IMR-90 (cell line): ENCODE results near the gene ME3. TPM values are rescaled to one million over a fixed set of nuclear protein-coding genes. Genes with fewer than 3 reads are reported as not detected.

Experiments
- ATAC-seq: fragments of 200-7000 bp; cut with Tn5 transposase; 2 replicates; pipeline ENCODE4 v1.9.1; 2020; ENCODE audit warnings: low read depth, mild to moderate bottlenecking, moderate library complexity
- BruUV-seq: library from RNA; stranded (reverse); fragments of 400-500 nt; replicated peaks from 2 replicates; lab custom pipeline; 2021; lab: Mats Ljungman, UMichigan
- CTCF ChIA-PET: fragments of 300-600 bp; formaldehyde crosslinking; extraction: SDS; loops from one replicate; lab custom pipeline; 2021; ENCODE audit warnings: antibody characterized with exemption; lab: Yijun Ruan, JAX
- POLR2A ChIA-PET: fragments of 300-600 bp; sonication (Branson Sonifier 250); formaldehyde crosslinking; loops from one replicate; lab custom pipeline; 2022; ENCODE audit warnings: antibody characterized with exemption; ENCODE audit not compliant: unreplicated experiment; lab: Charles Lee
- DNase-seq: peaks from one replicate; pipeline ENCODE4 v3.0.0; 2013
- H2AFZ ChIP-seq: replicated peaks from 2 replicates; pipeline ENCODE3; 2013; ENCODE audit warnings: low read length, mild to moderate bottlenecking; ENCODE audit not compliant: poor library complexity
- H2AK5ac ChIP-seq: 2 replicates; pipeline ENCODE4 v1.6.1; 2013; ENCODE audit warnings: low read depth, low read length, inconsistent platforms
- H2AK9ac ChIP-seq: replicated peaks from 2 replicates; pipeline ENCODE3; 2013; ENCODE audit warnings: mild to moderate bottlenecking, low read depth, low read length, moderate library complexity; ENCODE audit not compliant: poor library complexity
- H2BK120ac ChIP-seq: 2 replicates; pipeline ENCODE4 v1.6.1; 2013; ENCODE audit warnings: low read depth, low read length, inconsistent platforms
- H2BK15ac ChIP-seq: 3 replicates; pipeline ENCODE4 v1.6.1; 2013; ENCODE audit warnings: low read depth, low read length, inconsistent platforms
- H2BK20ac ChIP-seq: 2 replicates; pipeline ENCODE4 v1.6.1; 2013; ENCODE audit warnings: low read depth, mild to moderate bottlenecking, inconsistent platforms, low read length, moderate library complexity
- H2BK5ac ChIP-seq: 2 replicates; pipeline ENCODE4 v1.6.1; 2013; ENCODE audit warnings: mild to moderate bottlenecking, low read depth, low read length, inconsistent platforms; ENCODE audit not compliant: poor library complexity, severe bottlenecking
- H3K14ac ChIP-seq: replicated peaks from 2 replicates; pipeline ENCODE4 v1.6.1; 2013; ENCODE audit warnings: low read depth, low read length, inconsistent platforms
- H3K18ac ChIP-seq: 2 replicates; pipeline ENCODE4 v1.6.1; 2013; ENCODE audit warnings: low read depth, low read length, control low read depth
- H3K23ac ChIP-seq: 2 replicates; pipeline ENCODE4 v1.6.1; 2013; ENCODE audit warnings: low read depth, low read length, inconsistent platforms
- H3K27ac ChIP-seq: 2 replicates; pipeline ENCODE4 v1.5.1; 2013; ENCODE audit warnings: mild to moderate bottlenecking, control low read depth, low read length; ENCODE audit not compliant: insufficient read depth
- H3K27me3 ChIP-seq: 2 replicates; pipeline ENCODE4 v1.6.1; 2013; ENCODE audit warnings: low read length; ENCODE audit not compliant: control insufficient read depth, insufficient read depth
- H3K36me3 ChIP-seq: 2 replicates; pipeline ENCODE4 v1.6.1; 2013; ENCODE audit warnings: low read length, mixed read lengths; ENCODE audit not compliant: control insufficient read depth, insufficient read depth
- H3K4ac ChIP-seq: 2 replicates; pipeline ENCODE4 v1.6.1; 2013; ENCODE audit warnings: low read depth, low read length, inconsistent platforms
- H3K4me1 ChIP-seq: 2 replicates; pipeline ENCODE4 v1.6.1; 2013; ENCODE audit warnings: low read length, mixed read lengths; ENCODE audit not compliant: control insufficient read depth, insufficient read depth
- H3K4me2 ChIP-seq: 2 replicates; pipeline ENCODE4 v1.6.1; 2013; ENCODE audit warnings: low read depth, mild to moderate bottlenecking, control low read depth, low read length, moderate library complexity
- H3K4me3 ChIP-seq: 2 replicates; pipeline ENCODE4 v1.5.1; 2013; ENCODE audit warnings: low read depth, mild to moderate bottlenecking, control low read depth, low read length, moderate library complexity; ENCODE audit not compliant: insufficient read depth
- H3K56ac ChIP-seq: 2 replicates; pipeline ENCODE4 v1.6.1; 2013; ENCODE audit warnings: low read length, inconsistent platforms; ENCODE audit not compliant: insufficient read depth; ENCODE audit errors: extremely low read depth
- H3K79me1 ChIP-seq, 2 experiments: 2 replicates each; pipeline ENCODE4 v1.6.1; 2013; ENCODE audit warnings: low read length in 2 of 2, inconsistent platforms in 1 of 2, low read depth in 1 of 2
- H3K9ac ChIP-seq: 2 replicates; pipeline ENCODE4 v1.6.1; 2013; ENCODE audit warnings: low read depth, low read length, control low read depth
- H3K9me1 ChIP-seq: 2 replicates; pipeline ENCODE4 v1.6.1; 2013; ENCODE audit warnings: low read length, inconsistent platforms; ENCODE audit not compliant: insufficient read depth
- H3K9me3 ChIP-seq: 2 replicates; pipeline ENCODE4 v1.6.1; 2013; ENCODE audit warnings: low read length; ENCODE audit not compliant: control insufficient read depth, insufficient read depth
- H4K20me1 ChIP-seq: 2 replicates; pipeline ENCODE4 v1.6.1; 2013; ENCODE audit warnings: low read length, inconsistent platforms; ENCODE audit not compliant: insufficient read depth
- H4K5ac ChIP-seq: 2 replicates; pipeline ENCODE4 v1.6.1; 2013; ENCODE audit warnings: mild to moderate bottlenecking, low read depth, low read length, control low read depth
- H4K8ac ChIP-seq, 2 experiments: 2 replicates each; pipeline ENCODE4 v1.6.1; 2013; ENCODE audit warnings: low read depth in 2 of 2, low read length in 2 of 2, control low read depth in 1 of 2, inconsistent platforms in 1 of 2
- H4K91ac ChIP-seq: 2 replicates; pipeline ENCODE4 v1.6.1; 2013; ENCODE audit warnings: low read depth, low read length, inconsistent platforms; ENCODE audit not compliant: insufficient read depth
- BHLHE40 ChIP-seq: fragments of 150-350 bp; IDR thresholded peaks from 2 replicates; pipeline ENCODE4 v1.6.1; 2016; ENCODE audit warnings: mild to moderate bottlenecking, low read depth, low read length
- CEBPB ChIP-seq: IDR thresholded peaks from 2 replicates; pipeline ENCODE4 v1.6.1; 2012; ENCODE audit warnings: low read depth, low read length, improper control_type of control experiment
- CHD1 ChIP-seq: IDR thresholded peaks from 2 replicates; pipeline ENCODE4 v1.6.1; 2012; ENCODE audit warnings: low read depth, low read length, improper control_type of control experiment
- CTCF ChIP-seq: conservative IDR thresholded peaks from 2 replicates; pipeline ENCODE4 v1.5.1; 2012; ENCODE audit warnings: mild to moderate bottlenecking, low read depth, low read length, improper control_type of control experiment
- ELK1 ChIP-seq: fragments of 150-350 bp; IDR thresholded peaks from 2 replicates; pipeline ENCODE4 v1.6.1; 2016; ENCODE audit warnings: low read depth, mild to moderate bottlenecking, low read length, moderate library complexity, borderline replicate concordance
- FOS ChIP-seq: fragments of 150-350 bp; IDR thresholded peaks from 2 replicates; pipeline ENCODE4 v1.6.1; 2016; ENCODE audit warnings: low read depth, low read length
- MAFK ChIP-seq: IDR thresholded peaks from 2 replicates; pipeline ENCODE4 v1.6.1; 2012; ENCODE audit warnings: low read depth, low read length, improper control_type of control experiment
- MAZ ChIP-seq: IDR thresholded peaks from 2 replicates; pipeline ENCODE4 v1.6.1; 2012; ENCODE audit warnings: low read depth, mild to moderate bottlenecking, low read length, improper control_type of control experiment, moderate library complexity, borderline replicate concordance
- MXI1 ChIP-seq: IDR thresholded peaks from 2 replicates; pipeline ENCODE4 v1.6.1; 2012; ENCODE audit warnings: low read depth, mild to moderate bottlenecking, low read length, moderate library complexity, borderline replicate concordance
- NFE2L2 ChIP-seq: fragments of 150-350 bp; IDR thresholded peaks from 2 replicates; pipeline ENCODE4 v1.6.1; 2016; ENCODE audit warnings: low read depth, mild to moderate bottlenecking, low read length
- POLR2A ChIP-seq: IDR thresholded peaks from 2 replicates; pipeline ENCODE4 v1.6.1; 2012; ENCODE audit warnings: mild to moderate bottlenecking, low read depth, low read length
- RAD21 ChIP-seq: IDR thresholded peaks from 2 replicates; pipeline ENCODE4 v1.6.1; 2012; ENCODE audit warnings: low read length, improper control_type of control experiment
- RCOR1 ChIP-seq: IDR thresholded peaks from 2 replicates; pipeline ENCODE4 v1.6.1; 2012; ENCODE audit warnings: mild to moderate bottlenecking, low read length, improper control_type of control experiment; ENCODE audit not compliant: insufficient replicate concordance
- RFX5 ChIP-seq: IDR thresholded peaks from 2 replicates; pipeline ENCODE4 v1.8.0; 2012; ENCODE audit warnings: low read depth, mild to moderate bottlenecking, low read length, moderate library complexity
- SMC3 ChIP-seq: fragments of 150-350 bp; IDR thresholded peaks from 2 replicates; pipeline ENCODE4 v1.6.1; 2016; ENCODE audit warnings: low read depth, mild to moderate bottlenecking, antibody characterized with exemption, low read length, moderate library complexity
- WGBS, 2 experiments: methylation state at CpG; one replicate each; pipeline versions ENCODE4 v1.1.5 to v1.1.7; 2013; ENCODE audit warnings: missing lambda C conversion rate in 2 of 2; ENCODE audit not compliant: insufficient read length in 1 of 2; ENCODE audit errors: extremely low coverage in 2 of 2; 5-methylcytosine and 5-hydroxymethylcytosine counted together
- dilution Hi-C: fragments of 300-500 bp; cut with HindIII; formaldehyde crosslinking; loops from one replicate; pipeline ENCODE4 v1.14.3; 2018; ENCODE audit warnings: low sequenced_read_pairs; ENCODE audit not compliant: unreplicated experiment
- in situ Hi-C: fragments of 300-500 bp; cut with MboI; formaldehyde crosslinking; loops from 3 replicates; pipeline ENCODE4 v1.14.3; 2019; ENCODE audit warnings: low sequenced_read_pairs, inconsistent platforms, mixed read lengths
- intact Hi-C: fragments of 100-400 bp; cut with micrococcal nuclease; formaldehyde crosslinking; loops from 2 replicates; pipeline ENCODE4 v1.10.0; 2022
- polyA plus RNA-seq, 3 experiments: library from polyadenylated mRNA; depleted of rRNA; stranded (reverse); fragments of >200 nt; gene quantifications; 2 replicates each; pipeline ENCODE4 v1.2.3, GENCODE V29; 2012; ENCODE audit warnings: low replicate concordance in 1 of 3
- total RNA-seq: library from RNA; depleted of rRNA; stranded (reverse); fragments of >200 nt; gene quantifications from 2 replicates; pipeline ENCODE4 v1.2.3, GENCODE V29; 2012
- TF ChIP-seq, protein P1 (sequence below): fragments of 150-350 bp; IDR thresholded peaks from 2 replicates; pipeline ENCODE4 v1.6.1; 2017; ENCODE audit warnings: mild to moderate bottlenecking, antibody characterized with exemption, low read length, low read depth

ME3 gene
- total and polyA plus RNA-seq, 2 of the 4 experiments (the other 2 are of a cell fraction): 7.8 to 9.0 TPM

DNA sequence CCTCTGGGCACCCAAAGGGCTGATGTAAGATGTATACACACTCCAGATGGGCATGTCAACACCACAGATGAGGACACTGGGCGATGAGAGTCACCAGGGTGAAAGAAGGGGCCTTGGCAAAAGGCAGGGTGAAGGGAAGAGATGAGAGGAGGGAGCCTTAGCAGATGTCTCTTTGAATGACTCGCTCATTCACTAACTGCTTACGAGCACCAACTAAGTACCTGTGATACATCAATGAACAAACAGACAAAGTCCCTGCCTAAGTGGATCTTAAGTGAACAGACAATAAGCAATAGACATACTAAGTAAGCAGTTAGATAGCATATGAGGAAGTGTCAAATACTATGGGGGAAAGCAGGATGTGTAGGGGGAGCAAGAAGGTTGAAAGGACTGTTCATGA is 7.5 kb downstream of the ME3 start:
- POLR2A ChIA-PET: no interaction called here
- Histone ChIP-seq H3K36me3 (no peaks in the 10 kb centered on the region), H2BK5ac (no peak overlapping the region), H3K14ac (no peak overlapping the region), H3K4me1 (peaks cover 2% of the 10 kb centered on the region; the same call in 1 of the 2 replicates), H3K27me3 (no peaks in the 10 kb centered on the region), H3K18ac (no peak overlapping the region), H2AK9ac (no peak overlapping the region), H2BK20ac (no peak overlapping the region), H4K5ac (no peak overlapping the region), H2BK15ac (0 out of 3 replicates have a peak overlapping the region, but pooled peaks have one; percentile 0), H3K56ac (no peak overlapping the region), H4K20me1 (no peaks in the 10 kb centered on the region), H3K9me3 (no peaks in the 10 kb centered on the region), H3K23ac (no peak overlapping the region), H2AFZ (no peak overlapping the region), H3K27ac (no peak overlapping the region), H3K4me3 (no peak overlapping the region), H3K4me2 (no peak overlapping the region), H3K9ac (no peak overlapping the region), H4K8ac (no peak overlapping the region), H2AK5ac (peak overlapping the region; percentile 5), H3K9me1 (peaks cover 3% of the 10 kb centered on the region; the same call in 1 of the 2 replicates), H4K91ac (no peak overlapping the region), H2BK120ac (no peak overlapping the region), H3K4ac (no peak overlapping the region), H3K79me1 (0 out of 4 replicates have a peak, but pooled peaks cover 0 to 3% of the 10 kb centered on the region in 2 experiments)
- WGBS, 2 experiments: no CpG with 5 or more reads among the region's 3 CpGs
- intact Hi-C loops: no loop called here
- TF ChIP-seq CEBPB: no peak
- no peak for TF ChIP-seq RAD21
- no peak for TF ChIP-seq MXI1
- TF ChIP-seq ELK1: no peak
- TF ChIP-seq MAFK: no peak
- TF ChIP-seq MAZ: no peak
- no peak for TF ChIP-seq NFE2L2
- TF ChIP-seq CHD1: no peak
- no peak for TF ChIP-seq CTCF
- TF ChIP-seq, protein P1, sequence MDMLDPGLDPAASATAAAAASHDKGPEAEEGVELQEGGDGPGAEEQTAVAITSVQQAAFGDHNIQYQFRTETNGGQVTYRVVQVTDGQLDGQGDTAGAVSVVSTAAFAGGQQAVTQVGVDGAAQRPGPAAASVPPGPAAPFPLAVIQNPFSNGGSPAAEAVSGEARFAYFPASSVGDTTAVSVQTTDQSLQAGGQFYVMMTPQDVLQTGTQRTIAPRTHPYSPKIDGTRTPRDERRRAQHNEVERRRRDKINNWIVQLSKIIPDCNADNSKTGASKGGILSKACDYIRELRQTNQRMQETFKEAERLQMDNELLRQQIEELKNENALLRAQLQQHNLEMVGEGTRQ: no peak
- TF ChIP-seq SMC3: no peak
- no peak for TF ChIP-seq FOS
- TF ChIP-seq RCOR1: no peak
- TF ChIP-seq POLR2A: no peak
- no peak for TF ChIP-seq BHLHE40
- TF ChIP-seq RFX5: no peak
- ATAC-seq (no peak), DNase-seq (no peak)
- no TSS peak for BruUV-seq
- CTCF ChIA-PET: no interaction called here
- dilution Hi-C loops: no loop called here
- in situ Hi-C loops: no loop called here
